ENCODE measurements around the gene CYTH1.
A peak's percentile ranks its signal among the peaks of the same experiment; 100 is the strongest.

DNA sequence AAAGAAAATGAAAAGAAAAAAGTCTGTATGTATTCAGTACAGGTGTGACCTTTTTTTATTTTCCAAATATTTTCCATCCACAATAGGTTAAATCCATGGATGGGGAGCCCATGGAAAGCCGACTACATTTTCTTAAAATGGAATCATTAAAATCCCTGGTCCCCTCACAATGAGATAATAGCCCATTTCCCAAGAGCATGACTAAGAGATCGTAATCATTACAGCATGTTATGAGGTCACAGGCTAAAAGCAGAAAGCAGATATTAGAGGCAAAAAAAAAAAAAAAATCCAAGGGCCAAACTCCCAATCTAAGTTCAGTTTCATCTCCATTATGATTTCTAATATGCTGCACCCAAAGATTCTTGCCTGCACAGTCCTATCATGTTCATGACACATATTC lies 44.7 kb downstream of the CYTH1 start:
- TF ChIP-seq, protein P1, sequence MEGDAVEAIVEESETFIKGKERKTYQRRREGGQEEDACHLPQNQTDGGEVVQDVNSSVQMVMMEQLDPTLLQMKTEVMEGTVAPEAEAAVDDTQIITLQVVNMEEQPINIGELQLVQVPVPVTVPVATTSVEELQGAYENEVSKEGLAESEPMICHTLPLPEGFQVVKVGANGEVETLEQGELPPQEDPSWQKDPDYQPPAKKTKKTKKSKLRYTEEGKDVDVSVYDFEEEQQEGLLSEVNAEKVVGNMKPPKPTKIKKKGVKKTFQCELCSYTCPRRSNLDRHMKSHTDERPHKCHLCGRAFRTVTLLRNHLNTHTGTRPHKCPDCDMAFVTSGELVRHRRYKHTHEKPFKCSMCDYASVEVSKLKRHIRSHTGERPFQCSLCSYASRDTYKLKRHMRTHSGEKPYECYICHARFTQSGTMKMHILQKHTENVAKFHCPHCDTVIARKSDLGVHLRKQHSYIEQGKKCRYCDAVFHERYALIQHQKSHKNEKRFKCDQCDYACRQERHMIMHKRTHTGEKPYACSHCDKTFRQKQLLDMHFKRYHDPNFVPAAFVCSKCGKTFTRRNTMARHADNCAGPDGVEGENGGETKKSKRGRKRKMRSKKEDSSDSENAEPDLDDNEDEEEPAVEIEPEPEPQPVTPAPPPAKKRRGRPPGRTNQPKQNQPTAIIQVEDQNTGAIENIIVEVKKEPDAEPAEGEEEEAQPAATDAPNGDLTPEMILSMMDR (IDR thresholded peaks at IDR 0.05): no peak
- TF ChIP-seq EP300 (IDR thresholded peaks at IDR 0.05): peak in 1 of 4 donors; percentile 7
- no peak for TF ChIP-seq POLR2A (IDR thresholded peaks at IDR 0.05)

All from upper lobe of left lung (tissue), 4 donors.